ENCODE data around the gene UGP2. TPM values are rescaled to one million over a fixed set of nuclear protein-coding genes. Genes with fewer than 3 reads are reported as not detected.

UGP2 gene
- total RNA-seq, 1 donor from 2014 or later: 61.8 TPM

DNA sequence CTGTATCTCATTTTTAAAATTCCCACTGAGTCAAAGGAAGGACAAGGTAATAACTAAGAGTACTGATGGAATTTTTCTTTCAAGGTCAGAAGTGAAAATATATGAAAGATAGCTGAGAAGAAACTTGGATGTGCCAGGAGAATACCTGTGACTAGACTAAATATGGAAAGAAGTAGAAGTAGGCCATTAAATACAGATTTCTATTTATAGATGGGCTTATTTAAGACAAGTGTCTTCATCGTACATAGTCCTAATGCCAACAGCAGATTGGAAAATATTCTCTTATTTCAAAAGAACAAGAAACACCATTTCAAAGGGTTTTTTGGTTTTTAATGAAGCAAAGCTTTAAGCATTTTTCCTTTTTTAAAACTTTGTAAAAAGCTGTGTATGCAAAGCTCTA, 22.0 kb downstream of the UGP2 start:
- DNase-seq (ENCODE audit: low read depth, low spot score): no peak

DNA sequence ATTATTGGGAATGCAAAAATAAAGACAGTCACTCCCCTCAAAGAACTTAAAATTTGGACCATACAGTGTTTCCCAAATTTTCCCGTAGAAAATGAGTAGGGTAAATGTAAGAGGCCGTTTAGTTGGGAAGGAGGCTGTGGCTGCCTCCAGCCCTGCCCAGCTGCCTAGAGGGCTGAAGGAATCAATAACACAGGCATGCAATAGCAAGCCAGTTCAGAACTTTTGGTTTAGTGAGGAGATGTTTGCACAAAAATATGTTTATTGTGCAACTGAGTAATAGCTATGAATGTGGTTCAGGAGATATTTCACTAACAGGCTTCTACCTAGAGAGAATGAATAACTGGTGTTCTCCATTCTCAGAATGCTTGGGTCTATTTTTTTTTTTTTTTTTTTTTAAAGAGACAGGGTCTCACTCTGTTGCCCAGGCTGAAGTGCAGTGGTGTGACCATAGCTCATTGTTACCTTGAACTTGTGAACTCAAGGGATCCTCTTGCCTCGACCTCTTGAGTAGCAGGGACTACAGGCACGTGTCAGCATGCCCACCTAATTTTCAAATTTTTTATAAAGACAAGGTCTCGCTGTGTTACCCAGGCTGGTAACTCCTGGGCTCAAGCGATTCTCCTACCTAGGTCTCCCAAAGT, 23.6 kb downstream of the UGP2 start:
- no peak for DNase-seq (ENCODE audit: low read depth, low spot score)

DNA sequence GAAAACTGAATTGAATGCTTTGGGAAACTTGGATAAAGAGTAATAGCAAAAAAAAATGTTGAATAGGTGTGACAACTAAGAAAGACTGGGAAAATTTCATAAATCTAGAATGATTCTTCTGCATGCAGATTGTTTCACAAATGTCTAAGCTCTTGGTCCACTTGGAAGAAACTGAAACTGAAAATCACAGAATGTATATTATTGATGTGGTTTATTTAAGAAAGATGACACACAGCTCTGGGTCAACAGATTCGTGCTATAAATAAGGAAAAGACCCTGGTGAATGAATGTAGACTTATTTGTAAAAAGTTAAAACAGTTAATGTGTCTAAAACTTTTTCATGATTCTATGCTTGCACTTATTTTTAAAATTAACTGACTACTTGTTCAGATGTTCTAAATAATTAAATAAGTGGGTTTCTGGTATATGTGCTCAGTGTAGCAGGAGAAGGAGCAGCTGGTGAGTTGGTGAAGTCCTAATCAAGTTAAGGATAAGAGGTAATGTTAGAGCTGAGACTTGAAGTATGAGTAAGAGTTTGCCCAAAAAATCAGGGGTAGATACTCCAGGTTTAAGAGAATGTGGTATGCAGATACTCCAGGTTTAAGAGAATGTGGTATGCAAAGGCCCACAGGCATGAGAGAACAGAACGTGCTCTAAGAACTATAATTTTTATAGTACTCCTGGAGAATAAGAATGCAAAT, 24.5 kb downstream of the UGP2 start:
- DNase-seq (ENCODE audit: low read depth, low spot score): no peak

DNA sequence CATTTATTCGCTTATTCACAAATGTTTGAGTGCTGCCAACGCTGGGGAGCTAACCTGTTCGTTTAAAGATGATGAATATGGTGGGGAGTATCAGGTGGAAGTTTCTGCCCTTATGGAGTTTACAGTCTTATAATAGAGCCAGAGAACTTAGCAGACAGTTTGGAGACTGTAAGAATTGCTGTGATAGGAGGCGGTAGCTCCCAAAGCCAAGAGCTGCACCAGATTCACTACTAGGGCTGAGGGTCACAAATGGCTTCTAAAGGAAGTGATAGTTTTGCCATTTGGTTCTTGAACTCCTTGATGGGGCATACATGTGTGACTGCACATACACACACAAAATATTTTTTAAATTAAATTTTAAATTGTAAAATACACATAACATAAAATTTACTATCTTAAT, 29.0 kb downstream of the UGP2 start:
- no peak for DNase-seq (ENCODE audit: low read depth, low spot score)

DNA sequence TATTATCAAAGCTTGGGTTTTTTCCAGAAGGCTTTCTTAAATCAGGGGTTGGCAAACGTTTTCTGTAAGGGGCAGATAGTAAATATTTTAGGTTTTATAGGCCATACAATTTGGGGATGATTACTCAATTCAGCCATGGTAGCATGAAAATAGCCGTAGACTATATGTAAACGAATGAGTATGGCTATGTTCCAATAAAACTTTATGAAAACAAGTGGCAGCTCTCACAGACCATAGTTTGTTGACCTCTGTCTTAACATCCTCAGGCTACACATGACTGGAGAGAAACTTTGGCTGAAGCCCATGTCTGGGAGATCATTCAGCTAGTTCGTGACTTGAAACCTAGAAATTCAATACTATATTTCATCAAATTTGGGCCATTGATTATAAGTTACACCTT, 30.2 kb downstream of the UGP2 start:
- DNase-seq (ENCODE audit: low read depth, low spot score): no peak

DNA sequence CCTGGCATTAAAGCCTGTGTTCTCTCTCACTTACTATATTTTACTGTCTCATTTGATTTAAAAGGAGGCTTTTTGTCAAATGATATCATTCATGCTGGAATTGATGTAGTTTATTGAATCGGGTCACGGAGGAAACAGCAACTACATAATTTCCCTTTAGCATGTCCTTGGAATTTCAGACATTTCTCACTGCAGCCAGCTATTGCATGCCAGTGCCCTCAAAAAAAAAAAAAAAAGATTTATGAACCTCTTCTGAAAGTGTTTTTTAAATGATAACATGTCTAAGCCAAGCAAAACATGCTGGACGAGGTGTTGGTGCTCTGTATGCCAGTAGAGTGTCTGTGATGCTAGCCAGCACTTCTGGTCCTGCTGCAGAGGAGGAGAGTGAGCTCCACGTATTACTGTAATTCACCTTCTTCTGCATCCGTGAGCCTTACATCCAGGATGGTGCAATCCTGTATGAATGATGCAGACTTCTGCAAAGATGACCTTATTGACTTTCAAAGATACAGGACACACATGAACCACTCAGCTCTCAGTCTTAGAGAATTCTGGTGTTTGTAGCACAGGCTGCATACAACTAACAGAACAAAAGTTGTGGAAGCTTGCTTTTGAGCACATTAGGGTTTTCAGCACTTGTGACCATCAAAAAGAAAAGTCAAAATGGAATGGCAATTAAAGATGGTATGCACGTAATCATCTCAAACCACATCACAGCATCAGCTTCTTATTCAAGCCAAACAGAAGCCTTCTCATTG, 31.1 kb downstream of the UGP2 start:
- no peak for DNase-seq (ENCODE audit: low read depth, low spot score)

DNA sequence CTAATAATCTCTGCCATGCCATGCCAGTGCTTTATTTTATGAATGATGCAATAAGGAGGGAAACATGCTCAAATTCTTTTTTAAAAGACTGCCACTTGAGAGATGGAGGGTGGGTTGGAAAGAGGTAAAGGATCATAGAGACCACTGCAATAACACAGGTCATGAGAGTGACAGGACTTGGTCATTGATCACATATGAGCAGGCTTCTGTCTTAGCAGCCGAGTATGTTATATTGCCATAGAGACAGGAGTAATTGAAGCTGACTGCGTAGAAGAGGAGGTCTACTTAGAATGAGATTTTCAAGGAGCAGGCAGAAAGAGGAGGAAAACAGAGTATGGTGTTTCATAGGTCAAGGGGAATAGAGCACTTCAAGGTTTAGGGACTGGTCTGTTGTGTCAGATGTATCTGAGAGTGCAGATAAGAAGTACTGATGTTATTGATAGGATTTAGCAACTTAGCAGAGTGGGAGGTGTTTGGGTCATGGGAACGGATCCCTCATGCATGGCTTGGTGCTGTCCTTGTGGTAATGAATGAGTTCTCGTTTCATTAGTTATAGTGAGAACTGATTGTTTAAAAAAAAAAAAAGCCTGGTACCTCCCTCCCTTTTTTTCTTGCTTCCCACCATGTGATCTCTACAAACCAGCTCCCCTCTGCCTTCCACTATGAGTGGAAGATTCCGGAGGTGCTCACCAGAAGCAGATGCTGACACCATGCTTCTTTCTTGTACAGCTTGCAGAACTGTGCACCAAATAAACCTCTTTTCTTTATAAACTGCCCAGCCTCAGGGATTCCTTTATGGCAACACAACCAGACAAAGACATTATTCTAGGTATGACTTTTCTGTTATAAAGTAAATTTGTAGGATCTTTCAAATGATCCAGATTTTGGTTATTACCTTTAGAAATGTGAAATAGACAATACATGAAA, 32.8 kb downstream of the UGP2 start:
- DNase-seq (ENCODE audit: low read depth, low spot score): no peak

DNA sequence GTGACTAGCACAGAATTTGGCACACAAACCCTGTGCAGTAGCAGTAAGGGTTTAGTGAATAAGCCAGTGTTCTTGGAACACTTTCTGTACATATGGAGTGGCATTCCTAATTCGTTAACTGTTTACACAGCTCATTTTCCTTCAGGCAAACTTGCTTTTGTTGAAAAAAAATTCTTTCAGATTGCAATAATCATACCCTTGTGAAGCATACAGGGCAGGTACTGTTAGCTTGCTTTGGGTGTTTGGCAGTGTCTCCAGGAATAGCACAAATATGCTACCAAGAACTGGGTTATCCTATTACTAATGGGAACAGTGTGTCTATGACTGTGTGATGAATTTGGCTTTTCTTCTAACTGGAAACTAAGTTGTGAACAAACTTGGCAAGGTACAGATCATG, 33.4 kb downstream of the UGP2 start:
- no peak for DNase-seq (ENCODE audit: low read depth, low spot score)

DNA sequence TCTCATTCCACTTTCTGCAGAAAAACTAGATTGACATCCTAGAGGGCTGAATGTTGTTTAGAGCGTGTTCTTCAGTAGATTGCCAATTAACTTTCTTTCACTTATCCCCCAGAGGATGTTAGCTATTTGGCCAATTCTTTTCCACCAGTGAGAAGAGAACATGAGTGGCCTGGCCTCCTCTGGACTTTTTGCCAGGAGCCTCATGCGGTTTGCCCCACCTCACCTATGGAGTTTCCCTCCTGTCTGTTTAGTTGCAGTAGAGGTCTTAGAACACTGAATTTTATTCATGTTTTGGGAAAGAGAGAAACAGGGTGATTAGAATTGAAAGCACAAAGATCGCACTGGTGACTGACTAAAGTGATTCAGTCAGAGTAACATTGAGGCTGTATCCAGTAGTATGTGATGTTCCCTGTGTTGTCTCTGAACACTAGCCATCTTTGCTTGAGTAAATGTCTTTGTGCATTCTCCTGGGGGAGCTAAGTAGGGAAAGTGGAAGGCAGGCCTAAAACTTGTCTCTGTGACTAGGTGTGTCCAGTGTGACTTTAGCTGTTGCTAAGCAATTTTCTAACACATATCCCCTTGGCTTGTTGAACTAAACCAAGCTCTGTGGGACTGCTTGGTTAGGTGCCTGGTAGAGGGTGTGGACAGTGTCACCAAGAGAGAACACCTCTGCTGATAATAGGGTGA, 34.0 kb downstream of the UGP2 start:
- no peak for DNase-seq (ENCODE audit: low read depth, low spot score)

DNA sequence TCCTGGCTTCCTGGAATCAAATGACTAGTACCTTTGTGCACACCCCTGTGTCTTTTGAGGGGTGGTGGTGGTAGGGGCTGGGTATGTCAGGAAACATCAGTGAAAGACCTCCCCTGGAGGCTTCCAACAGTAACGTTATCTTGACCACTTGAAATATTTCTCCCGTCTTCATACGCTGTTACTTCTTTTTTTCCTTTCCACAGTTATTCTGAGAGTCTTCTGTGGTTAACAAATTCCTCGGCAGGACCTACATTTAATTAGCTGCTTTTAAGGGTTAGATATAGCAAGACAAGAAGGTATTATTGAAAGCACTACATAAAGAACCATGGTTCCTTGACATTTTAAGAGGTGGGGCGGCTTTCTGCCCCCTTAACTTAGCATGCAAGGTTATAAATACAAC, 34.6 kb downstream of the UGP2 start:
- no peak for DNase-seq (ENCODE audit: low read depth, low spot score)

DNA sequence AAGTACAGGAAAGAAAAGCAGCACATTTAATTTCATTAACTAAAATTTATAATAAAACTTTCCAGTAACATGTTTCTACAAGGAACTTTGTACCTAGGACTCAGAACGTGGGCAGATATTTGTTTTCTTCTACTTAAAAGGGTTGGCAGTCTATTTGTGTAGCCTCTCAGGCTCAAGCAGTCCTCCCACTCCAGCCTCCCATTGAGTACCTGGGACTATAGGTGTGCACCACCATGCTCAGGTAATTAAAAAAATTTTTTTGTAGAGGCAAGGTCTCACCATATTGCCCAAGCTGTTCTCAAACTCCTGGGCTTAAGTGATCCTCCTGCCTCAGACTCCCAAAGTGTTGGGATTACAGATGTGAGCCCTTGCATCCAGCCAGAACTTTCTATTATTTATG, 36.8 kb downstream of the UGP2 start:
- DNase-seq (ENCODE audit: low read depth, low spot score): no peak

DNA sequence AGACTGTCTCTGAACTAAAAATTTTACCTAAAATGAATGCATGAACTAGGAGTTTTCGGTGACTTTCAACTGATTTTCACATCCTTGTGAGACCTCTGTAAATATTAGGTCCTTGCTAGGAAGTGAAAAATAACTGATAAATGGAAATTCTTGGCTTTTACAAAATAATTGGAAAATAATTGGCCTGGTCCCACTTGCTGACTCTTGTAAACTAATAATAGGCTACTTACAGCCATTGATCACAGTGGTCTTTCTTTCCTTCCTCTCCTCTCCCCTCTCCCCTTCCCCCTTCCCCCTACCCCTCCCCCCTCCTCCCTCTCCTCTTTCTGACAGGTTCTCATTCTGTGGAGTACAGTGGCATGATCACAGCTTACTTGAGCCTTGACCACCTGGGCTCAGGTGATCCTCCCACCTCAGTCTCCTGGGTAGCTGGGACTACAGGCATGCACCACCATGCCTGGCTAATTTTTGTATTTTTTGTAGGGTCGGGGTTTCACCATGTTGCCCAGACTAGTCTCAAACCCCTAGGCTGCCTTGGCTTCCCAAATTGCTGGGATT, 38.3 kb downstream of the UGP2 start:
- no peak for DNase-seq (ENCODE audit: low read depth, low spot score)

DNA sequence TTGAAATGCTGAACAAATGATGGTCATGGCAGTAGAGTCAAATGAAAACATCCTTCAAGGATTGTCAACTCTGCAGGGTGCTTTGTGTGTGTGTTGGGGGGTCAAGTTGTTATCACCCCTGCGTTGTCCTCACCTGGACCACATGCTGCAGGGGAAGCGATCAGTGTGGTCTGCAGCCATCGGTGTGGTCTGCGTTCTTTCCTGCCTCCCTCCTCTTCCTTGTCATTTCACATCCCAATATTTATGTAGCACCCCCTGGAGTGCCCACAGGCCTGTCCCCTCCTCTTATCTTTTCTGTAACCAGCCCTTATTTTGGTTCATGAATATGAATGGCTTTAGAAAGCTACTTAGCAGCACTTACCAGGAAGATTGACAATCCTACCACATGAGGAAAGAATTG, 38.9 kb downstream of the UGP2 start:
- DNase-seq (ENCODE audit: low read depth, low spot score): no peak

DNA sequence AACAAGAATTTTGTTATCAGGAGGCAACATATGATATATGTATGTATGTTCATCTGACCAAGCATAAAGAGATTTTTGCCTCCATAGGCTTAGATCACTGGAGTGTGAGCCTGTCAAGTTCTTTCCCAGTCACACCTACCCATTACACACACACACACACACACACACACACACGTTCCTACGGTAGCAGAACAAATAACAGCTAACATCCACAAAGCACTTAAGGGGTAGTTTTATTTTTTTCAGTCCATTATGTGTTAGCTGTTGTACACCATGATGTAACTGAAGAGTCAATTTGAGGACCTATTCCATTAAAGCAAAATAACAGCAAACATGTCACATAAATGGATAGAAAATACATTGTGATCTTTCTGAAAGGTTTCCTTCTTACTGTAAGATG, 39.5 kb downstream of the UGP2 start:
- DNase-seq (ENCODE audit: low read depth, low spot score): no peak

DNA sequence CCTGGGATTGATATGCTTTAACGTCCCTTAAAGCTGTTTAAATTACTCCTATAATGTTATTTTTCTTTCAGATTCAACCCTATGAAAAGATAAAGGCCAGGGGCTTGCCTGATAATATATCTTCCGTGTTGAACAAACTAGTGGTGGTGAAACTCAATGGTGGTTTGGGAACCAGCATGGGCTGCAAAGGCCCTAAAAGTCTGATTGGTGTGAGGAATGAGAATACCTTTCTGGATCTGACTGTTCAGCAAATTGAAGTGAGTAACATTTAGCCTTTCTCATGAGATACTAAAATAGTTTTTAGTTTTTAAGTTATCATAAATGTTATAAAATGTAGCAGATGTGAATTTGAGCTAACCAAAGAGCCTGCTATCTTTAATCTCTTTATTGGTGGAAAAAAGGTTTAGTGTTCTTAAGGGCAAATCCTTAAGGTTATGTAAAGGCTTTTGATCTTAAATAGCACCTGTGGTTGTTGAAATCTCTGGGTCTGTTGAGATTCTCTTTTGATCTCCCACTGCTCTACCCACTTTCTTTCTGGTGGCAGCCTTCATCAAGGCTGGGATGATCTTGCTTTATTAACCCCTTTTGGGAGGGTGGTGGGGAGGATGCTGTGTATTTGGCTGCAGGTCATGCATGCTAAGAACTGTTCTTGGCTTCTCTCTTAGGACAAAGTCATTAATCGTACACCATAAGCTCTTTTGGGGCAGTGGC, 40.9 kb downstream of the UGP2 start:
- no peak for DNase-seq (ENCODE audit: low read depth, low spot score)

DNA sequence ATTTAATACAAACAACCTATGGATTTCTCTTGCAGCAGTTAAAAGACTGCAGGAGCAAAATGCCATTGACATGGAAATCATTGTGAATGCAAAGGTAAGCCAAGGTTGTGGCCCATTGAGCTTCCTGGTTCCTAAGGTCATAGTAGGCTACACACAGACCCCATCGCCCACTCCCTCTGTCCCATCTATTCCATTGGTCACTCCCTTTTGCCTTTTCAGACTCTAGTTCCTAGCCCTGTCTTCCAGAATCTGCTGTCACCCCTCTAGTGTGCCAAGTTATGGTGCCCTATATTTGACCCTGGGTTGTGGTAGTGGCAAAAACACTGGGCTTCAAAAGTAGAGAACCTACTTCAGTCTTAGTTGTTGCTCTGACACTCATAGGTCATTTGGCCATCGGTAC, 44.7 kb downstream of the UGP2 start:
- no peak for DNase-seq (ENCODE audit: low read depth, low spot score)

DNA sequence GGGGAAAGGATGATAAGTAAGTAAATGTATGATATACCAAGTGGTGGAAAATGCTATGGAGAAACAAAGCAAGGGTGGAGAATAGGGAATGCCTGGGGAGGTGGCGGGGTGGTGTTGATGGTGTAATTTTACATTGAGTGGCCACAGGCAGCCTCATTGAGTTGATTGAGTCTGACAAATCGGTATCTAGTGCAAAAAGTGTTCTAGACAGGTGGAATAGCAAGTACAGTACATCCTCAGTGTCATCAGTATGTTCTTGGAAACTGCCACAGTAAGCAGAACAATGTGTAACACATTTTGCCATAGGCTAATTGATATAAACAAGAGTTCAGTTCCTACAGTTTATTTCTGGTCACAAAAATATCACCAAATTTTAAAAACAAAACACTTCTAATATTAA, 46.4 kb downstream of the UGP2 start:
- no peak for DNase-seq (ENCODE audit: low read depth, low spot score)

DNA sequence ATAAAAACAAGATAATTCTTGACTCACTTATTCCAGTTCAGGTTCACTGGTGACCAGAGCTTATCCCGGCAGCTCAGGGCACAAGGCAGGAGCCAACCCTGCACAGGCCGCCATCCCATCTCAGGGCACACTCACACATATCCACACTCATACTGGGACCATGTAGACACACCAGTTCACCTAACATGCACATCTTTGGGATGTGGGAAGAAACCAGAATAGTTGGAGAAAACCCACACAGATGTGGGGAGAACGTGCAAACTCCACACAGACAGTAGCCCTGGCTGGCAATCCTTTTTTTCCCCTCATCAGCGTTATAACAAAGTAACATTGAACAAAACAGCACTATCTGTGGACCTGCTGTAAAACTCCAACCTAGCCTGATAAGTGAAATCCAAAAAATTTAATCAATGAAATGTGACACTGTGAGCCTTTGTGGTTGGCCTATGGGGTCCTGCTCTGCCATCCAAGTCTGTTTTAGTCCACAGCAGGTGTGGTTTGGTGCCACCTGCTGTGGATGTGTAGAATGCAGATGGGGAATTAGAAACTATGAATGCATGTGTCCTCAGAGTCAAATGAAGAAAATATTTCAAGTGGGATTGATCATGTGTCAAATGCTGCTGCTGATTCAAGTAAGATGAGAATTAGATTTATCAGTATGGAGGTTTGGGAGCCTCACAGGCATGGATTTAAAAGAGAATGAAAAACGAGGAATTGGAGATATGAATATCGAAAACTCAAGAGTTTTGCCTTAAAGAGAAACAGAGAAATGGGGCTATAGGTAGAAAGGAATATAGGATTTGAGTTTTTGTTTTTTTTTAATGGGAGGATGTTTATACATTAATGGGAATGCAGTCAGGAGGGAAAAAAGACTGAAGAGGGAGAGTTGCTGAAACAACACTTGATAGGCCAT, 47.0 kb downstream of the UGP2 start:
- no peak for DNase-seq (ENCODE audit: low read depth, low spot score)

DNA sequence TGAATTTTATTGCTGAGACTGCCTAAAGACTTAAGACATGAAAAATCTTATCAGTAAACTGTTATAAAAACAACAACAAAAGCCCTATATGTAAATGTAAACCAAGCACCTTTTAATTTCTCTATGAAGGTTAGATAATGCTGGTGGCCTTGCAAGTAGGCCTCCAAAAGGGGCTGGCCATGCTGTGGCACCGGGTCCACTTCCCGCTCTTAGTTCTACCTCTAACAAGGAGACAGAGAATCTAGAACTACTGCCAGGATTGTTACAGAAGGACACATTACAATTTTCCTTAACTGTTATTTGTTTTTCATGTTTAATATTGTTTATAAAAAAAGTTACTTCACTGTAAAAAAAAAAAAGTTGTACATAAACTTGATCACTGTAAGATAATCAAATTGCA, 49.0 kb downstream of the UGP2 start:
- DNase-seq (ENCODE audit: low read depth, low spot score): no peak
